ENCODE data around the gene MAST4.
"Not testable (repeated sequence)": the region's sequence is repeated elsewhere in the genome, so short reads cannot be mapped to it uniquely, and the experiment has no call there.

The MAST4 gene

DNA sequence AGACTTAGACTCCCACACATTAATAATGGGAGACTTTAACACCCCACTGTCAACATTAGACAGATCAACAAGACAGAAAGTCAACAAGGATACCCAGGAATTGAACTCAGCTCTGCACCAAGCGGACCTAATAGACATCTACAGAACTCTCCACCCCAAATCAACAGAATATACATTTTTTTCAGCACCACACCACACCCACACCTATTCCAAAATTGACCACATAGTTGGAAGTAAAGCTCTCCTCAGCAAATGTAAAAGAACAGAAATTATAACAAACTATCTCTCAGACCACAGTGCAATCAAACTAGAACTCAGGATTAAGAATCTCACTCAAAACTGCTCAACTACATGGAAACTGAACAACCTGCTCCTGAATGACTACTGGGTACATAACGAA, 156.5 kb downstream of the MAST4 start:
- DNase-seq: not testable (repeated sequence)

DNA sequence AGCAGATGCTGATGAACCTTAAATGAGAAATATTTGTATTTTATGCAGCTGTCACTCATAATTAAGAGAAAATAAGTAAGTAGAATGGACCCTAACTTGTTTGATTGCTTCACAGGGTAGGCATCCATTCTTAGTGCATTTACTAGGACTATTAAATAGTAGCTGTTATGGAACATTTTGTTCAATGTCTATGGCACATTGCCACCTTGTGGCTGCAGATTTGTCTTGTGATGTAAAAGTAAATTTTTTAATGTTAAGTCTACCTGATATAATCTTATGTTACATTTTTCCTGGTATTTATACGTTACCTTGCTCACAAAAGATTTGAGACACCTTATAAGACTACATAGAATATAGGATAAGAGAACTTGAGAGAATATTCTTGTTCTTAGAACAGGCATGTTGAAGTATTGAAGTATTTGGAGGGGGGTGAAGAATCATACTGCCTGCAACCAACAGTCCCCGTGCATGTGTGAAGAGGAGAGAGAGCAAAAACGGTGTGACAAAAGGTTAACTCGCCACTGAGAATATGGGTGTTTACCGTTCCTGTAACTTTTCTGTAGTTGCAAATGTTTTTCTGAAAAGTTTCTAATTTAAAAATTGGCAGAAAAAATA, 161.1 kb downstream of the MAST4 start:
- DNase-seq: peak; percentile 2 to 22

DNA sequence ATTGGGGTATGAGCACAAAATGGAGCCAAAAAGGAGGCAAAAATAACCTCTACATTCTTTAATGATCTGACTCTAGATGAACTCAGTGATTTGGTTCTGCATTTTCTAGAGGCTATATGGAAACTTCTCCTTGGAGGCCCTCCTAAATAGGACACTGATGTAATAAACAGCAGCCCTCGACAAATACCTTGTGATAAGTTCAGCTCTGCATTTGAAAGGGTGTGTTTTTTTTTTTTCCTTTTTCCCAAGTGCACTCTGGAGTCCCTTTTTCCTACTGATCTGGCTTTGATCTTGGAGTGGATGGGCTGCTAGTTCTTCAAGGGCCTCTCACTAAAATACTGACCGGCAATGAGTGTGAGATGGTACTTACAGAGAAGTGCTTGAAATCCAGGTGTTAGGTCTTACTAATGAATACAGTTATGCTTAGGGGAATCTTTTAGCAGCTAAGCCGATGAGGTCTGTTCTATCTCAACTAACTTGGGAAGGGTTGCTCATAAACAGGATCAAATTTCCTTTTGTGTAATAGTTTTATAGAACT, 161.7 kb downstream of the MAST4 start:
- DNase-seq: no peak

DNA sequence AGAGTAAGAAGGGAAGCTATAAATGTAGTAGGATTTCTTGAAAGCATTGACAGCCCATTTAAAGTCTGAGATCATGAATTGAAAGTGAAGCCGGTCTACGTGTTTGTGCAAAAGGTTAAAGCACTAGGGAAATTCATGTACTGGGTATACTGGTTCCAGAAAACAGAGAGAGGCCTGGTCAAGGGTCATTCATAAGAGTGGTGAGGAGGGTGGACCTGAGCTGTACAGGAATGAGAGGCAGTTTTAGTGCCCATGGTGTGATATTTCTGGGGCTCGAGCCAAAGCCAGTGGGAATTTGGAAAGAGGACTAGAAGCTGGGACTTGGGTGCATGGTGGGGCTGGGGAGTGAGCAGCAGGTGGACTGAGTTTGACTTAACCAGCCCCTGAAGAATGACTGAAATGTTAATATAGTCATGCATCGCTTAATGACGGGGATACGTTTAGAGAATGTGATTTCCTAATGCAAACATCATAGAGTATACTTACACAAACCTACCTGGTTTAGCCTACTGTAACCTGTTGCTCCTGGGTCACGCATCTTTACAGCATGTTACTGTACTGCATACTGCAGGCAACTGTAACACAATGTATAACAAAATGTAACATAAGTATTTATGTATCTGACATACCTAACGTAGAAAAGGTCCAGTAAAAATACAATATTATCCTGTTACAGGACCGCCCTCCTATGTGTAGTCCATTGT, 173.0 kb downstream of the MAST4 start:
- DNase-seq: no peak

DNA sequence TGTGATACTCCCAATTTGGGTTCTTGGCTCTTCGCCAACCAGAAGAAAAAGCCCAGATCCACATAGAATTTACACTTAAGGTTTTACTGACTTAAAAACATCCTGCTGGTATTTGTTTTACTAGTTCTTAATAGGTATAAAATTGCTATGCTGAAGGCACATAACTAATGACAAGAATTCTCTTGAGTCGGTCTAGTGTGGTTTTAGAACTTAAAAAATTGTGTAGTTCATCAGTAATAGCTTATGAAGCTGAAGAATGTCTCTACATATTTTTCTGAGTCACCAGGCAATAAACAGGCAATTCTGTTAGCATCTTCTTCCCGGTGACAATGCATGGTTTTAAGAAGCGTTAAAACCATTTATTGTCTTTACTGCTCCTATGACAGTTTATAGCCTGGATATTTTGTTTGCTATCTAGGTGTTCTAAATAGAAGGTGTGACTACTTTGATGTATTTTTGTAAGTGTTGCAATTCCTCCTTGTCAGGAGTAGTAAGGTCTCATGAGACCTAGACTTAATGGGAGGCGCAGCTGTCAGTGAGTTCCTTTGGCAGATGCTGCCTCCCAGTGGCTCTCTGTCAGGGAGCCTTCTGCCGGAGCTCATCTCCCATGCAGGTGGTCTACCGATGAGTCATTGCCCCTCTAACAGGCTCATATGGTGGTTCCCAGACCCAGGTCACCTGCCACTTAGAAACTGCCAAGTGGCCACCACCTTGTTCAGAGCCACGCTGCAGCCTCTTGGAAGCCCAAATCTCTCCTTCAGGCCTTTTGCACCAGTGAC, 173.8 kb downstream of the MAST4 start:
- no peak for DNase-seq

DNA sequence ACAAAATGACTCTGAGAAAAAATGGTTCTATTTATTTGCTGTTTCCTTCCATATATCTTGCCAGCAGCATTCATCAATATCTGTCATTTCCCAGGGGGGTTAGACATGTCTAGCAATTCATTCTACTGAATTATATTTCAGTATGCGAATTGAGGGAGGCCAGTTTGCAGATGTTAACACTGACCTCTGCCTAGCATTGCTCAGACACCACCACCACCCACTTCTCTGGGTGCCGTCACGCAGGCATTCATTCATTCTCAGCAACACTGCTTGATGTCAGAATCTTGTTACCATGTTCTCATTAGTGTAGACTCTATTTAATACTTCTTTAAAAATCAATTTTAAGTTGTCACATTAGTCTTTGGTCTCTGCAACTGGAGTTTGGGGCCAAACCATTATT, 181.7 kb downstream of the MAST4 start:
- no peak for DNase-seq

DNA sequence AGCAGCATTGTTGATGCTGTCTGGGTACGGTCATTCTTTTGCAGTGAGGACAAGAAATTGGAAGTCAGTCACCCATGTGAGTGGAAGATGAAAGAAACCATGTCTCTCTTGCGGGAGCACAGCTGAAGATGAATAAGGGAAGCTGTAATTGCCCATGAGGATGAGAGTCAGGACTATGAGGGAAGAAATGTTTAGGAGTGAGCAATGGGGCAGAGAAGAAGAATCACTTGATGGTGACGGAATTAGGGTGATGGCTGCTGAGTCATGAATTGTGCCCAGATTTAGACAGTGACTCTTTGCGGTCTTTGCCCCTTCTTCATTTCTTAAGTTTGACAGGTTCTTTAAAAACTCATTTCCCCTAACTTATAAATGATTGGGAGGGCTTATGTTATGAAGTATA, 183.3 kb downstream of the MAST4 start:
- no peak for DNase-seq

DNA sequence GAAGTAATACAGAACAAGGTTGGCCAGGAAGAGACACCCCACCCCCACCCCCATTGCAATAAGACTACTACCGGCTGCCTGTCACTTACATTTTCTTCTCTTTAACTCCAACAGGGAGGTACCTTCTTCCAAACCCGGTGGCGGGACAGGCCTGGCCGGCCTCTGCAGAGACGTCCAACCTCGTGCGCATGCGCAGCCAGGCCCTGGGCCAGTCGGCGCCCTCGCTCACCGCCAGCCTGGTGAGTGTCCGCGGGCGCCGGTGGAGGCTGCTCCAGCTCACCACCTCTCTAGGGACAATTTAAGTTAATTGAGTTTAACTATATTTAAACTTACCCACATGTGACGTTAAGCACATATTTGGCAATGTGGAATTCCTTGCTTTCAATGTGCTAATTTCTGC, 192.4 kb downstream of the MAST4 start:
- no peak for DNase-seq

DNA sequence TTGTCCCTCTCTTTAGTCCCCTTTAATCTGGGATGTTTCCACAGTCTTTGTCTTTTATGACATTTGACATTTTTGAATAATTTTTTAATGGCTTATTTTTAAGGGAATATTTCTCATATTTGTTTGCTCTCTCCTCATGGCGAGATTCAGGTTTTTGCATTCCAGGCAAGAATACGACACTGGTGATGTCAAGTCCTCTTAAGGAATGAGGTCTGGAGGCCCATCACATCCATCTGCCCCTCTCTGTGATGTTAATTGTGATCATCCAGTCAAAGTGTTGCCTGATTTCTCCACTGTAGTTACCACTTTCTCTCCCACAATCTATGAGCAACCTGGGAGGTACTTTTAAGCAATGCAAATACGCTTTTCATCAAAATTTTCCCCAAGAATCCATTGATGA, 193.2 kb downstream of the MAST4 start:
- no peak for DNase-seq

DNA sequence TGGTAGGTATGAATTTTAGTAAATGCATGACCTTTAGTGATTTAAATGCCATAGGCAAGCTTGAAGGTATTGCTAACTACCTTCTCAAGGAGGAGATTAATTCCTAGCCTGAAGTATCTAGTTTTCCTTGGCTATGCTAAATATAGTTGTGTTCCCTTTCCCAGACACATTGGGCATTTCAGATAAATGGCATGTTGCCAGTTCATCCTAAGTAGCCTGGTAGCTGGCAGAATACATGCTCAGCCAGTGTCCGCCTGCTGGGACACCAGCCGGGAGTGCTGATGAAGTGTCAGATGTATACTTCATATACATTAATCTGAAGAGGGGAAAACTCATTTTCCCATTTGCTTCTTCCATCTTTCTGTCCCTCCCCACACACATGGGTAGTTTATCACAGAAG, 196.9 kb downstream of the MAST4 start:
- DNase-seq: no peak

DNA sequence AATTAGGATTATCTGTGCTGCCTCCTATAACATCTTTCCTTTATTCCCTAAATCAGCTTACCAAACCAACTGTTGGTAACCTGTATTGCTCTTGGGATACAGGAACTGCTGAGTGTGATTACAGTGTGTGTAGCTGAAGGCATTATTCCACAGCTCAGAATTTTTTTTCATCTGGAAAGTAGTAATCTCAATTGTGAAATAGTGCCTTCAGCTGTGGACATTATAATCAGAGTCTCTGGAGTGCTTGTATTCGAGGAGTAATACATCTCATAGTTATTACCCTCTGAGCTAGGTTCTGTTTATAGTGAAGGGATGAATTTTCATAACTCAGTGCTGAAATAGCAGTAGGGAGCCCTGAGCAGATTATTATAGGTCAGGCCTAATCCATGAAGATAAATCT, 199.5 kb downstream of the MAST4 start:
- DNase-seq: no peak

DNA sequence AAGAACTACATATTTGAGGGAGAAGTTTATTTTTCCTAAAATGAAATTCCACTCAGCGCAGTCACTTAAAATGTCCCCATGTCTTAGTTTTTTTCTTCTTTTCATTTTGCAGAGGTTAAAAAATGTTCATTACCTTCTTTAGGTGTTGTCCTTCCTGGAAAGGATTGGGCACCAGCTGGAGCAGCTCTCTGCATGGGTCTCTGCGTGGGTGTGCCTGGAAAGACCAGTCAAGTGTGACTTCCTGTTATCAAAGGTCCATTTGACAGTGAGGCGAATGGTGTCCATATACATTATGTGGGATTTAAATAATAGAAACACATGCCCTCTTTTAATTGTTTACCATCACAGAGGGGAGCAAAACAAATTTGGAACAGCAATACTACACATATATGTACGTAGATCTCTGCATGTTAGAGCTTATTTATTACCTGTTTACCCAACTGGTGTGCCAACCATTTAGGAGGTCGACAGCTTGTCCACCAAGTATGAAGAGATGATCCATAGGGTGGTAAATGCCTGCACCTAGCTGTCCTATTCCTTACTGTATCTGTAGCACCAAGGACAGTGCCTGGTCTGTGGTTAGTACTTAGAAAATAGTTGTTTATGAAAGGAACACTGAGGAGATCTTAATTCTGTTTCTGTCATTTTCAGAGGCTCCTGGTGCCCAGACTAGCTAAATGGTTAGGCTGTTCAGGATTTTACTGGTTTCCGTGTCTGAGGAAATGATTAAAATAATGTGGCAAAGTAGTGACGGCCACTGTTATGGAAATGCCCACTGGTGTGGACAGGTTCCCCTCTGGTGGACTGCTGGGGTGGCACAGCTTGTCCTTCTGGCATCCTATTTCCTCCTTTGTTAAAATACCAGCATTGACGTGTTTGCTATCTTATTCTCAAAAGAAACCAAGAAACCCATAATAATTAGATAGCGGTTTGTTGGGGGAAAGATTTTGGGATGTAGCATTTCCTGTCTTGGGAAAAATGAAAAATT, 200.4 kb downstream of the MAST4 start:
- DNase-seq: no peak

DNA sequence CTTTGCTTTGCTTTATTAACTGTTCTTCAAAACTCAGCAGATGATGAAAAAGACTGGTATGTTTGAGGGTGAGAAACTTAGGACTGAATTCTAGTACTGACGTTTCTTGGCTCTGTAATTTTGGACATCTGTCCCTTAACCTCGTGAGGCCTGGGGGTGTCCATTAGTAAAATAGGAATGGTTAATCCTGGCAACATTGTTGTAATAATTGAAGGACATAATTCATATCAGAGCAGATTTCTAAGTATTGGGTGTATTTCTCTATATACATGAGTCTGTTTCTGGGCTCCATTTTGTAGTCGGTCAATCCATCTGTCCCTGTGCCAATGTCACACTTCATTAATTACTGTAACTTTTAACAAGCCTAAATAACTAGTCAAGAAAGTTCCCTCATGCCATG, 206.7 kb downstream of the MAST4 start:
- DNase-seq: no peak

DNA sequence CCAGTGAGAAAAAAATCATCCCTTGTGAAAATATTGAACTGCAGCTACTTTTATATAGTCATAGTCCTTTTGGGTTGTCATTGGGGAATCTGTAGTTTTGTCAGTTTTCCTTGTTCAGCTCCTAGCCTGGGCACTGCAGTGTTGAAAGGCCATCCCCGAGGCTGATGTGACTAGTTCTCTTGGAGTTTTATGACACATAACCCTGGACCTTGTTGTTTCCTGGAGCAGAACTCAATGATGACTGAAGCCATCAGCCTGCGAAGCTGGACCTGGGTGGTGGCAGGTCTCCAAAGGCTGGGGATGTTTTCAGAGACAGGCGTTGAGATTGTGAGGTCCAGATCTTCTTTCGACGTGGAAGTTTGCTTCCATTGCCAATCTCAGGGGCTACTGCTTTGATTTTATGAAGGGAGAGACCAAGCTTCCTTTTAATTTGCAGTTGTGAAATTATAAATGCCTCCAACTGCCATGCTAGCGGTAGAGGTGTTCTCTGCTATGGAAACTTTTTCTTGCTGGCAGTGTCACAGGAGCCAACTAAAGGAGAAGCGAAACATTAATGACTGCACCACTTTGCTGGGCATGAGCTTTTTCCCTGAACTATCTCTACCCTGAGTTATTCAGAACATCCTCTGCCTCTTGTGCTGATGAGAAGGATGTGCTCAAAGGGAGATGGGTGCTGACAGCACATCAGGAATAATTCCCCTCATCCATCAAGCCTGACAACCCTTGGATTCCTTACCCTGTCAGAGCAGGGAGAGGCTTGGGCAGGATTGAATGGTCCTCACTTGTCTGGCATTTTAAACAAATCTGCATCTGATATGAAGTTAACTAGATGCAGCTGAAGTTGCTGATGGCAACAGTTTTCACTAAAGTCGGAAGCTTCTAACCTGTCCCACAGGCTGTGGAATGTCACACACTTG, 209.6 kb downstream of the MAST4 start:
- DNase-seq: no peak

DNA sequence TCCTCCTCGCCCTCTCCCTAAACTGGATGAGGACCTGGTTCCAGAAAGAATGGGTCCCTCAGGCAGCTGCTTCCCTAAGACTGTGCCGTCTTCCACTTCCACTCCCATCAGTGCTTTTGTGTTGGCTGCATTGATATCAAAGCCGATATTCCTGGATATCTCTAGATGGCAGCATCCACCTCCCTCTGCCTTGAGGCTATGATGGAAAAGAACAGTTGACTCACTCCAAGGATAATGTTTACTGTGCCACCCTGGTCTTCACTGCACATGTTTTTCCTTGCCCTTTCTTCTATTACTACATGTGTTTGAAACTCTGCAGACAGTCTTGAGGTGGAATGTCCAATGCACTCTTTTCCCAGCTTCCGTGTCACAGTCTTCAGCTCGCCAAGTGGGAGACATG, 211.6 kb downstream of the MAST4 start:
- DNase-seq: no peak

DNA sequence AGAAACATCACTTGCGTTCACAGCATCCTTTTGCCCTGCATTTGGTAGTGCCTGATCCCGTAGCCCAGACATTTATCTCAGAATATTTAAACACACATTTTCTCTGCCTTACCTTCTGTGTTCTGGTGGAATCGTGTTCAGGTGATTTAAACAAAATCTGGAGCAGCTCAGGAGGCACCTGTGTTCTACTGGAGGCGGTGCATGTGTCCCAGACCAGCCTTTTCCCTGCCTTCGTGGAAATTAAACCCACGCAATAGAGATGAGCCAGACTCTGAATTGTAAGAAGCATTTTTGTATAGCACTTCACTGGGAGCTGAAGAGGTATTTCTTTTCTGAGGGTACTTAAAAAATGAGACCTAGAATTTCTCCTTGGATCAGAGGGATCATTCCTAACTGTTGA, 212.5 kb downstream of the MAST4 start:
- no peak for DNase-seq

DNA sequence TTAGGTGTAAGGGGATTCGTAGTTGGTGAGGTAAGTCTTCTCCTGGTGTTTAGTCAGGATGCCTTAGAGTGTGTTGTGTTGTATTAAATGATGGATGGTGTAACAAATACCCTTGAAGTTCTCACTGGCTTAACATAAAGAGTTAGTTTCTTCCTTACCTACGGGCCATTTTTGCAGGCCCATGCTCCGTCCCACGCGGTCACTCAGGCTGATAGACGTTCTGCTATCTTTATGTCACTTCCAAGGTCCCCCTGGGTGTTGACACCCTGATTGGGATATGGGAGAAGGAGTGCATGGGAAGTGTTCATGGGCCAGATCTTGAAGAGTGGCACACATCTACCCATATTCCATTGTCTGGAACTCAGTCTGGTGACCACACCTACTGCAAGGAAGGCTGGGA, 214.0 kb downstream of the MAST4 start:
- DNase-seq: no peak

DNA sequence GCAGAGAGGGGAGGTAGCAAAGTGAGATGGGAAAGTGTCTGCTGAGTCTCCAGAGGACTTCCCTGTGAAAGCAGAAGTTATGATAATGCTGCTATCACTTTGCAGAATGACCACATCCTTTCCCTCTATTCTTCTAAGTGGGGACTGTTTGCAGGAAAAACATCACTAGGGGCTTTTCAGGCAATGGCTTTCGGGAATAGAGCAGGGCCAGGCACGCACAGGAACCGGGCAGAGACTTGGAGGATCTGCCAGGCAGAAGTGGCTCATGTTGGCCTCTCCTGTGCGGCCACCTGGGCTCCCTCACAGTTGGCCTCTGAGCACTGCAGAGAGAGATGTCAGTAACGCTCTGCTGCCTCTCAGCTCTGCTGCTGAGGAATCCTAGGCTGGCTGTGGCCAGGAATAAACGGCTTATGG, 214.7 kb downstream of the MAST4 start:
- DNase-seq: no peak

DNA sequence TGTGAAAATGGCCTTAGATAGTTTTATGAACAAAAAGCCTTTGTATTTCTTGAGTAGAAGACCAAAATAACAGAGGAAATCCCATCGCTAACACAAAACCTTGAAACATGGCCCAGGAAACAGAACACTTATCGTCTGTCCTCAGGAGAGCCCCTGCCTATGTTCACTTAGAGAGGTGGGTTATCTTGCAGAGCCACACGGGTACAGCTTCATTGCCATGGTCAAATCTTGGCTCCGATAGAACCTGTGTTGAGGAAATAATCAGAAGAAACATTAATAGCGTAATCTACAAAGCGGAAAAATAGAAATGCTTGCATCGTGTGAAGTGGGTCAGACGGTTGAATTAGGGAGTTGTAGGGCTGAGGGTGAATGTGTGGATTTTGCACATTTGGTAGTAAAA, 216.1 kb downstream of the MAST4 start:
- no peak for DNase-seq

DNA sequence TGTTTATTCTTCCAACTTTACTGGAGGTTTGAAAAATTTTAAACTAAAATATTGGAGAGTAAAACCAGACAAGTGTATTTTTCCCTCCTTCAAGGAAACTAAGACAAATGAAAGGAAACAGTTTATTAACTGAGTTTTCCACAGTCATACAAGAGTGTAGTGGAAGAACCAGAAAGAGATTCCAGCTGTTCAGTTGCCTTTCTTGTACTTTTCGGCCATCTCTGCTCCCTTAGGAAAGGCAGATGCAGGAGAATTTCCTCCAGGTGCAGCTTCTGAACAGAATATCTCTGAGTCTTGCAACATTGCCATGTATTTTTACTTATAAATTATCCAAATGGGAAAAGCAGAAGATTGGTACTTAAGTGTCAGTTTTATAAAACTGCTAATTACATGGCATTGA, 217.1 kb downstream of the MAST4 start:
- DNase-seq: no peak

DNA sequence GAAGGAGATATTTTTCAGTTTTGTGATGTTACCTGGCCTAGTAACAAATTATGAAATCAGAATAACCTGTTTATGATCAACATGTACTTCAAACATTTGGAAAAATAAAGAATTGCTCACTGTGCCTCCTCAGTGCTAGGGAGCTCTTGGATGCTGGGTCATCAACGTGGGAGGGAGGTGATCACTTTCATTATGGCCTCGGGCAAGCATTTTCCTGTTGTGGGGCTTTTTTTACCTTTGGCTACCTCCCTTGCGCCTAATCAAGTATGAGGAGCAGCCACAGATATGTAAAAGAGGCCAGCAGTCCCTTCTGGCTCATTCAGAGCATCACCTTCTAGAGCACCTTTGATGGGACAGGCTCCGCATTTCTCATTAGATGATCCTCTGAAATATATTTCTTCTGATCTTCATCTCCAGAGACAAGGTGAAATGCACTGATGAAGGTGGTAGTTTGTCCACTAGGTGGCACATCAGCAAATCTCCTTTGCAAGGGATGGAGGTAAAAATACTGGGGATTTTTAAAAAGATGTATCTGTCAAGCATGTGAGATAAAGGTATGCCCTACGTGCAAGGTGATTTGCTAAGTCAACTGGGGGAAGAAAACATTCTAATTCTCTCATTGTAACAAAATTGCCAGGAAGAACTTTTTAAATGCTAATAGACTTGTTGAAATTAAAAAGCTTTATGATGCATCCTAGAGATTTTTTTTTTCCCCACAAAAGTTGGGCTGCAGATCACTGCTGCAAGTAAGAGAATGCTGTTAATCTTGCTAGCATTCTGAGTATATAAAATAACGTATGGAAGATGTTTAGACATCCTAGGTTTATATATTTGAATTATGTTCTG, 218.2 kb downstream of the MAST4 start:
- DNase-seq: peak; percentile 15 to 35

Measured in AML-193 (cell line).